ENCODE data around the gene RNF43.

Gene RNF43

GRCh38 chr17:58380207-58381123, 36.9 kb downstream of the RNF43 start:
- no peak for DNase-seq

- no peak for DNase-seq
Measured at GRCh38 chr17:58379511-58379824, 37.9 kb downstream of the RNF43 start.

DNA sequence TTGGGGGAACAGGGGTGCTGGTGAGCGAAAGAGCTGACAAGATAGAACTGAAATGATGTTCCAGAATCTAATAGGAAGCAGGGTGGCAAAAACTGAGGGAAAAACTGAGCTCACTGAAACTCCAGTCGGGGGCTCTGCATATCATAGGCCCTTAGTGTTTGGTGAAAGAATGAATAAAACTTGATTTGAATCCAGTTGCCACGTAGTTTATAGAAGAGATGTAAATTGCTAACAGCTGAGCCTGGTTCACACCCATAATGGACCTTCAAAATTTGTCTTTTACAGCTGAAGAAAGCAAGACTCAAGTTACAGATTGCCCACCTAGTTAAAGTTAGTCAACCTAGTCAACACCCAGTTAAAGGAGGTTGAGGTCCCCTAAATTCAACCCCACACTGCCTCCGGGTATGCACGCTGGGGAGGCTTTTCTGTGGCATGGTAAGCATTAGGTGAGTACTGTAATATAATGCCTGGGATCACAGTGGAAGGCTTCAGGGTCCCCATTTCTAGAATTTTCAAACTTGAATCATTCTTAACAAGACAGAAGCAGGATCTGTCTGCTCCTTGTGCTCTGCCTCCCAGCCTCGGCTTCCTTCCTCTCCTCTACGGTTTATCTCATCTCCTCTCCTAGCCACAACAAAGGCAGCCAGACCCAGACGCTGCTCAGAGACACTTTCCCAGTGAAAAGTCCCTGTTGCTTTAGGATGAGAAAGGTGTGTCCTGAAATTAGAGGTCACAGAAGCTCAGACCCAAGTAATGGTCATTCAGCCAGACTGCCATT, 38.4 kb downstream of the RNF43 start:
- DNase-seq = no peak

DNA sequence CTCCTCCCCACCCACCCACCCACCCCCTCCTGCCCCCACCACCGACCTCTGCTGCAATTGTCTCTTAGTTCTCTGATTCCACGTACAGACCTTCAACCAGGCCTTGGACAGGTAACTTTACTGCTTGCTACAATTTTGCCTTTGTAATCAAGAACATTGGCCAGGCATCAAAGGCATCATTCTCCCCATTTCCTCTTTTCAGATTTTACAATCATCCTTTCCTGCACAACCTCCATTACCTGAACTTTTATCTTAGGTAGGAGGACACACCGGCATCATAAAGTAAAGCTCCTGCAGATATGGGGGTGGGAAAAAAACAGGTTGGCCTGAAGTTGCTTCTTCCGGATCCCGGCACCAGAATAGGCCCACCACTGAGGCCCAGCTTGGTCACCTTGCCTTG, 39.7 kb downstream of the RNF43 start:
- no peak for DNase-seq

DNA sequence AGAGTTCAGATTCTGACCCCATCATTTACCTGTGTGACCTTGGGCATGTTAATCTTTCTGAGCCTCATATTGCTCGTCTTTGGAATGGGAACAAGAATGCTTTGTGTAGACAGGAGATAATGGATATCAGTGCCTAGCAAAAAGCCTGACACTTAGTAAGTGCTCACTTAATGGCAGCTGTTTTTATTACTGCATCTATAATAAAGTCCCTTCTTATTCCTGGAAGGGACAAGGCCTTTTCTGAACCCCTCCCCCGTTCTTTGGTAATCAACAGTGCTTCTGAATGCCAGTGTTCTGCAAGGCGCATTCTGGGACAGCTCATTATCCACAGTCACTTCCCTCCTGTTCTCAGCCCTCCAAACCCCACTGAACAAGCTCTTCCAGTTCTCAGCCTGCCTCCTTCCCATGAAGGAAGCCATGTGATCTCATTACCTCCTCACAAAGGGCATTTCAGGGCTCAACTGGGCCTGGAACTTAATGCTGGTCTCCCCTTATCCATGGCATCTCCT, 40.2 kb downstream of the RNF43 start:
- no peak for DNase-seq

DNA sequence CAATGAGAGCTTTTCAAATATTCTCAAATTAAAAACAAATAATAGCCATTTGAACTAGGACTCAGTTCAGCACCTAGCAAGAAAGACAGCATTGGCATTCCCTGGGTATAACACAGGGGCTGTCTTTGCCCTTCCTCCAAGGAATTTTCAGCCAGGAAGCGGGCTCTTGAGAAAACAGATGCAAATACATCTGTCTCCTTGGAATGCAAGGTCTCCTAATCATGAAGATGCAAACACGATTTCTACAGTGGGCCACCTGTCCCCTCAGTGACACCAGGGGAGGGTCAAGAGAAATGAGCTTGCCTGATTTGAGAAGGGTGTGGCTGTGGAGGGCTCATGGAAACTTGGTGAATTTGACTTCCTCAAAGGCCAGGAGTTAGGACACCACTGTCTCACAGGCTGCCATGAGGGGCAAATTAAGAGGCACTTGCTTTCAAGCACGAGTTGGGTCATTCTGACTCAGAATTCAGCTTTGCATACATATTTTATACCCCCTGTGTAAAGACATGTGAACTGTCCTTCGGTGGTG, 40.8 kb downstream of the RNF43 start:
- no peak for DNase-seq

DNA sequence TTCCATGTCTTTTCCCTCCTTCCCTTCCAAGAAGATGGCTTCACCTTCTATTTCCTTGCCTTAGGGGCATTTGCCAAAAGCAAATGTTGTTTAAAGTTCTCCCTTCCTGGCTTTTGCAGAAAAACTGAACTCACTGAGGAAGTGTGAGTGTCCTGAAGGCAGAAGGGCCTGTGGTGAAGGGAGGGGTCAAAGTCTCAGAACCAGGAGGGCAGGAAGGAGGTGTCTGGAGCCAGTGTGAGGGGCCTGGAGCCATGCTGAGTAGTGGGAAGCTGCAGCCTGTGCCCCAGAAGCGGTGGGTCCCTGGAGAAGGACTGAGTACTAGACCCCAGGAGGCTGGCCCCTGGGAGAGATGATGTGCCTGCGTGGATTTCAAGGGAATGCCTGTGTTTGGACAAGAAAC, 41.5 kb downstream of the RNF43 start:
- no peak for DNase-seq

DNA sequence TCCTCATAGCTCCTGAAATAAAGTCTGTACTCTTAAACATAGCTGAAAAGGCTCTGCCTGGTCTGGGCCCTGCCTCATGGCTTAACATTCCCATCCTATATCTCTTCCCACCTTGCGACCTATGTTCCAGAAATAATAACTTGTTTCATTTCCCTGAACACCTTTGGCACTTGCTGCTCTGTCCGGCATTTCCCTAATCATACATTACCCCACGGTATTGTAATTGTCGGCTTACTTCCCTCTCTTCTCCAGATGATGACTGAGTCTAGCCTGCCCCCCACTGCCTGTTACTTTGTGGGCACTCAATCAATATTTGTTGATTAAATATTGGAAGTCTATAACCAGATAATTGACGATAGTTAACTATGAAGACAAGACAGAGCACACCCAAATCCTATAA, 42.1 kb downstream of the RNF43 start:
- DNase-seq = no peak

DNA sequence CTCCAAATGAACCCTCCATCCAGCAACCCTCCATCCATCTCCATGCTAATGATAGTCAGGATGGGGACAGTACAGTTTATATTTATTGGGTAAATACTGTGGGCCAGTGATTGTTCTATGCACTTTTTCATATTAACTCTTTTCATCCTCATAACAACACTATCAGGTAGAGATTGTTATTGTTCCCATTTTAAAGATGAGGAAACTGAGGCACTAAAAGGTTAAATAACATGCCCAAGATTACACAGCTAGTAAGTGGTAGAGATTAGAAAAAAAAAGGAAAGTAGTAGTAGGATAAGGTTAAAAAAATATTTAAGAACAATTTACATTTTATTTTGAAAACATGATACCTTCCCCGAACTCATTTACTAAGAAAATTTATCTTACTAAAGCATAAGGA, 43.4 kb downstream of the RNF43 start:
- DNase-seq = no peak

DNA sequence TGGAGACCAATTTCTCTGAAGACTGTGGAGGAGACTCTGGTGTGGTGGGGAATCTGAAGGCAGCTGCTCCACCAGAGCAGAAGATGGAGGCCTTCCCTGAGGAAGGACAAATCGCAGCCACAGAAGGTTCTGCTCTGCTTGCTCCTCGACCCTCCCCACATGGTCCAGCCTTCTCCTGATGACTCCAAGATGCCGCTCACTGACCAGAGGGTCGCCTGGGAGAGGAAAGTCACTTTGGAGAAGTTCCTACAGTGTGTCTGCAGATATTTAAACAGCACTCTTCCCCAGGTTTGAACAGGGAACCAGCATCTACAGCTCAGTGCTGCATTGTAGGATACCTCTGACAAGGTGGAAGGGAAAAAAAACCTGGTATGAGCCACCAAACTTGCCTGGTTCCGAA, 44.3 kb downstream of the RNF43 start:
- DNase-seq = no peak

- no peak for DNase-seq
Measured at GRCh38 chr17:58371300-58371950, 45.9 kb downstream of the RNF43 start.

GRCh38 chr17:58370716-58371115, 46.6 kb downstream of the RNF43 start:
- DNase-seq = no peak

GRCh38 chr17:58370309-58370708, 47.0 kb downstream of the RNF43 start:
- no peak for DNase-seq

DNA sequence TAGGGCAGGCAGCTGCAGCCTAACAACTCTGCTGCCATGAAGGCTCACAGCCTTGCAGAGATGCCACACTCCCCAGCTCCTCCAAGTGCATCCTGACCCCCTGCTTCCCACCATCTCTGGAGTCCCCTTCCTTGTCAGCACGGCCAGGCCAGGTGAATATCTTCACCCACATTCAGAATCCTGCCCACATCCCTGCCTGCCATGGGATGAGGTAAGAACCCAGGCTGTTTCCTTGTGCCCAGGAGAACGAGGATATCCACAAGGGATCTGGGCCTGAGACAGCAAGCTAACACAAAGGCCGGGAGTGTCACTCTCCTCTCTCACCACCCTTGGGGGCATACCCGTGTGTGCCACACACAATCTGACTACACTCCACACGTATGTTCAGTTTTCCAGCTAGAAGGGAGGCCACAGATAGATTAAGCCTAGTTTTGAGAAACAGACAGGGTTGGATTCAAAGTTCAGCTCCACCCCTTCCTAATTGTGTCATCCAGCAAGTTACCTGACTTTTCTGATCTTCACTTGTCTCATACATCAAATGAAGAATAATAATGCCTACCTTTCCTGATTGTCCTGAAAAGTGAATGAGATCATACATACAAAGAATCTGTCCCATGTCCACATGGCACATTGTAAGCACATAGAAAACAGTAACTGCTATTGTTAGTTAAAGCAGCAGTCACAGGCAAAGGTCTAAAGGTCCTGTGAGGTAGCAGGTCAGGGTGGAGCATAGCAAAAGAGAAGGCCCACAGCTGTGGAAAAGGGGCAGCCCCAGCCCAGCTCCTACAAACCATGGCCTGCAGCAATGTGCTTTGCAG, 47.9 kb downstream of the RNF43 start:
- no peak for DNase-seq

DNA sequence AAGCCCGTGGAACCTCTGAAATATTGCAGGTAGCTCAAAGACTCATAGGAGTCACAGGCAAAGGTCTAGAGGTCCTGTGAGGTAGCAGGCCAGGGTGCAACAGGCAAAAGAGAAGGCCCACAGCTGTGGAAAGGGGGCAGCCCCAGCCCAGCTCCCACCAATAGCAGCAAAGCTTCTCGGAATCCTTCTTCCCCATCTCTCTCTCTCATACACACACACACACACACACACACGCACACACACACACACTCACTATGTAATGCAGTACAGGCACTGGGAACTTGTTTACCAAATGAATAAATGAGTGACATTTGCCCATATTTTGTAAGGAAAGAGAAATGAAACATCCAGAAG, 48.5 kb downstream of the RNF43 start:
- no peak for DNase-seq

Data from NCI-H1105 (cell line).